ENCODE results near the gene SPTBN4. TPM values are rescaled to one million over a fixed set of nuclear protein-coding genes. Genes with fewer than 3 reads are reported as not detected.

SPTBN4 gene
- total and polyA plus RNA-seq, 2 of the 4 experiments (the other 2 are of a cell fraction): 0.72 to 0.91 TPM

GRCh38 chr19:40506099-40506498 is 39.3 kb downstream of the SPTBN4 start:
- H4K20me1 ChIP-seq (ENCODE audit: insufficient read depth, low read length): no peaks in the 10 kb centered on the region
- no peak overlapping the region for H4K5ac ChIP-seq (ENCODE audit: low read depth, low read length)
- H3K79me1 ChIP-seq (ENCODE audit: low read depth in 1 of 2, low read length in 2 of 2): no peaks in the 10 kb centered on the region
- dilution Hi-C loops (cut with HindIII; ENCODE audit: low sequenced_read_pairs, unreplicated experiment): no loop called here
- intact Hi-C loops (cut with micrococcal nuclease): no loop called here
- no peaks in the 10 kb centered on the region for H3K9me1 ChIP-seq (ENCODE audit: insufficient read depth, low read length)
- H3K4ac ChIP-seq (ENCODE audit: low read depth, low read length): no peak overlapping the region
- no peak overlapping the region for H2BK20ac ChIP-seq (ENCODE audit: low read depth, low read length)
- no peaks in the 10 kb centered on the region for H3K36me3 ChIP-seq (ENCODE audit: control insufficient read depth, insufficient read depth, low read length)
- CTCF ChIA-PET: no interaction called here
- H2AK9ac ChIP-seq (replicated peaks; ENCODE audit: low read depth, low read length, poor library complexity): no peak overlapping the region
- H3K14ac ChIP-seq (replicated peaks; ENCODE audit: low read depth, low read length): no peak overlapping the region
- no peak for ATAC-seq (ENCODE audit: low read depth)
- no peak overlapping the region for H2BK15ac ChIP-seq (ENCODE audit: low read depth, low read length)
- H4K8ac ChIP-seq (ENCODE audit: low read depth in 2 of 2, low read length in 2 of 2): no peak overlapping the region
- WGBS, 2 experiments (ENCODE audit: extremely low coverage in 2 of 2, insufficient read length in 1 of 2): no CpG with 5 or more reads among the region's 9 CpGs
- no peak overlapping the region for H4K91ac ChIP-seq (ENCODE audit: insufficient read depth, low read depth, low read length)
- H2BK5ac ChIP-seq (ENCODE audit: low read depth, low read length, poor library complexity, severe bottlenecking): no peak overlapping the region
- no peak overlapping the region for H3K4me2 ChIP-seq (ENCODE audit: low read depth, low read length)
- no peak for DNase-seq
- H3K4me1 ChIP-seq (ENCODE audit: control insufficient read depth, insufficient read depth, low read length): no peaks in the 10 kb centered on the region
- in situ Hi-C loops (cut with MboI; ENCODE audit: low sequenced_read_pairs): loop anchor here (25.0 kb wide), 2 partner anchors 194 to 369 kb away; no protein-coding TSS in a partner anchor
- H3K9ac ChIP-seq (ENCODE audit: low read depth, low read length): no peak overlapping the region
- peak overlapping the region; percentile 58 for H2AFZ ChIP-seq (replicated peaks; ENCODE audit: low read length, poor library complexity)
- no peak overlapping the region for H3K18ac ChIP-seq (ENCODE audit: low read depth, low read length)
- H2BK120ac ChIP-seq (ENCODE audit: low read depth, low read length): no peak overlapping the region
- H3K27me3 ChIP-seq (ENCODE audit: control insufficient read depth, insufficient read depth, low read length): peaks cover 34% of the 10 kb centered on the region
- no peak overlapping the region for H3K56ac ChIP-seq (ENCODE audit: extremely low read depth, insufficient read depth, low read length)
- H3K4me3 ChIP-seq (ENCODE audit: insufficient read depth, low read depth, low read length): no peak overlapping the region
- no peak overlapping the region for H3K23ac ChIP-seq (ENCODE audit: low read depth, low read length)
- no peak overlapping the region for H3K27ac ChIP-seq (ENCODE audit: insufficient read depth, low read length)
- H2AK5ac ChIP-seq (ENCODE audit: low read depth, low read length): no peak overlapping the region
- no TSS peak for BruUV-seq (replicated peaks)
- H3K9me3 ChIP-seq (ENCODE audit: control insufficient read depth, insufficient read depth, low read length): no peaks in the 10 kb centered on the region
- TF ChIP-seq MAZ (IDR thresholded peaks at IDR 0.05; ENCODE audit: borderline replicate concordance, low read depth, low read length) (no peak), SMC3 (IDR thresholded peaks at IDR 0.05; ENCODE audit: low read depth, low read length) (no peak), RCOR1 (IDR thresholded peaks at IDR 0.05; ENCODE audit: insufficient replicate concordance, low read length) (no peak), RFX5 (IDR thresholded peaks at IDR 0.05; ENCODE audit: low read depth, low read length) (no peak)
- POLR2A ChIA-PET (ENCODE audit: unreplicated experiment): no interaction called here
